Esophagus muscularis mucosa (tissue), 4 donors: ENCODE measurements around the gene SLC4A5. TPM values are rescaled to one million over a fixed set of nuclear protein-coding genes. Genes with fewer than 3 reads are reported as not detected.

Experiments
- DNase-seq: peaks from one replicate; pipeline ENCODE4 v3.0.0-alpha.2; 2017; ENCODE audit errors: extremely low spot score
- H3K27ac ChIP-seq, 4 donors: fragments of 200-600 bp; sonication (generic); replicated peaks in 1 of 4; 1 replicate in 3 of 4; 2 replicates in 1 of 4; pipeline ENCODE4 v1.5.1; 2016 to 2019; ENCODE audit warnings: mild to moderate bottlenecking in 1 of 4
- H3K27me3 ChIP-seq, 4 donors: fragments of 200-600 bp; sonication (generic); one replicate each; pipeline versions ENCODE4 v1.5.1 to v1.6.0; 2016 to 2019
- H3K36me3 ChIP-seq, 4 donors: fragments of 200-600 bp; sonication (generic); one replicate each; pipeline ENCODE4 v1.5.1; 2016 to 2019
- H3K4me1 ChIP-seq, 4 donors: fragments of 200-600 bp; sonication (generic); one replicate each; pipeline ENCODE4 v1.5.1; 2016 to 2019
- H3K4me3 ChIP-seq, 4 donors: fragments of 200-600 bp; sonication (generic); 1 replicate in 2 of 4; 2 replicates in 2 of 4; pipeline ENCODE4 v1.5.1; 2016 to 2019; ENCODE audit warnings: mild to moderate bottlenecking in 4 of 4, moderate library complexity in 1 of 4
- H3K9me3 ChIP-seq, 4 donors: fragments of 200-600 bp; sonication (generic); 1 replicate in 3 of 4; 2 replicates in 1 of 4; pipeline ENCODE4 v1.5.1; 2016 to 2019
- EP300 ChIP-seq: sonication (generic); formaldehyde crosslinking; IDR thresholded peaks from one replicate; pipeline ENCODE4 v1.6.1; 2017; ENCODE audit warnings: antibody characterized with exemption
- POLR2A ChIP-seq: fragments of 450-650 bp; IDR thresholded peaks from one replicate; pipeline ENCODE4 v1.6.1; 2017; ENCODE audit warnings: antibody characterized with exemption, moderate library complexity, mild to moderate bottlenecking, low read depth
- POLR2AphosphoS5 ChIP-seq, 2 donors: sonication (generic); formaldehyde crosslinking; IDR thresholded peaks; one replicate each; pipeline ENCODE4 v1.6.1; 2017; ENCODE audit warnings: antibody characterized with exemption in 2 of 2
- WGBS: methylation state at CpG from one replicate; pipeline ENCODE4 v1.1.5; 2018; 5-methylcytosine and 5-hydroxymethylcytosine counted together
- intact Hi-C: fragments of 100-400 bp; cut with DNase I; formaldehyde crosslinking; loops from one replicate; pipeline ENCODE4 v1.15.1; 2023
- total RNA-seq, 4 donors: library from RNA; depleted of rRNA; stranded (reverse); fragments of >200 nt; gene quantifications; one replicate each; pipeline versions ENCODE4 v1.1.0 to v1.2.1, GENCODE V29; 2016
- TF ChIP-seq, protein P1 (sequence below), 3 experiments: fragments of 200-600 bp in 2 of 3; fragments of 450-650 bp in 1 of 3; sonication (generic) in 2 of 3; IDR thresholded peaks; one replicate each; pipeline ENCODE4 v1.5.1; 2017 to 2019; ENCODE audit warnings: antibody characterized with exemption in 3 of 3, mild to moderate bottlenecking in 2 of 3, moderate library complexity in 1 of 3

The SLC4A5 gene
- total RNA-seq, 4 donors from 2014 or later: 0.50 to 1.8 (median 1.4) TPM

DNA sequence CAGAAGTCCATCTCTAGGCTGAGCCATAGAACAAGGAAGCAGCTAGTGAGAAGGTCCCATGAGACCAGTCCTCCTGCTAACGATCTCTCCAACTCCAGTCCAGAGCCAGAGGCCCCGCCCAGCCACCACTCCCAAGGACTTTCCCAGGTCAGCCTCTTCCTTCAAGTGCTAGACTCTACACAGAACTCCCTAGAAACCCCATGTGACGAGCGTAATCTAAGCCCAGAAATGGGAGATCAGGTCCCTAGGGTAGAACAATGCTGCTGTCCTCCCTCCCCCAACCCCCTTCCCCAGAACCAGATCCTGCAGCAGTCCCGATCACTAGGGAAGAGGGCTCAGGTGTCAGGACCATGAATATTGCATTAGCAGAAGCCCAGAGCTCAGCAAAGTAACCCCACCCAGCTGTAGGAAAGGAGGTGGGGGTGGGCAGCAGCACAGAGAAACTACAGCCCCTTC lies 30.0 kb upstream of the SLC4A5 start:
- Histone ChIP-seq H3K9me3 (no peaks in the 10 kb centered on the region), H3K4me3 (no peak overlapping the region), H3K27me3 (no peaks in the 10 kb centered on the region), H3K4me1 (peaks cover 26 to 34% (median 32%) of the 10 kb centered on the region in 4 donors), H3K27ac (peak overlapping the region in 2 of 4 donors; percentile 6 to 71), H3K36me3 (peaks cover 46 to 65% (median 60%) of the 10 kb centered on the region in 4 donors)
- WGBS: 54% methylated on average over 5 of the region's 5 CpGs
- intact Hi-C loops: no loop called here
- DNase-seq: no peak
- TF ChIP-seq POLR2AphosphoS5 (IDR thresholded peaks at IDR 0.05) (no peak), POLR2A (no peak), EP300 (no peak)
- TF ChIP-seq, protein P1, sequence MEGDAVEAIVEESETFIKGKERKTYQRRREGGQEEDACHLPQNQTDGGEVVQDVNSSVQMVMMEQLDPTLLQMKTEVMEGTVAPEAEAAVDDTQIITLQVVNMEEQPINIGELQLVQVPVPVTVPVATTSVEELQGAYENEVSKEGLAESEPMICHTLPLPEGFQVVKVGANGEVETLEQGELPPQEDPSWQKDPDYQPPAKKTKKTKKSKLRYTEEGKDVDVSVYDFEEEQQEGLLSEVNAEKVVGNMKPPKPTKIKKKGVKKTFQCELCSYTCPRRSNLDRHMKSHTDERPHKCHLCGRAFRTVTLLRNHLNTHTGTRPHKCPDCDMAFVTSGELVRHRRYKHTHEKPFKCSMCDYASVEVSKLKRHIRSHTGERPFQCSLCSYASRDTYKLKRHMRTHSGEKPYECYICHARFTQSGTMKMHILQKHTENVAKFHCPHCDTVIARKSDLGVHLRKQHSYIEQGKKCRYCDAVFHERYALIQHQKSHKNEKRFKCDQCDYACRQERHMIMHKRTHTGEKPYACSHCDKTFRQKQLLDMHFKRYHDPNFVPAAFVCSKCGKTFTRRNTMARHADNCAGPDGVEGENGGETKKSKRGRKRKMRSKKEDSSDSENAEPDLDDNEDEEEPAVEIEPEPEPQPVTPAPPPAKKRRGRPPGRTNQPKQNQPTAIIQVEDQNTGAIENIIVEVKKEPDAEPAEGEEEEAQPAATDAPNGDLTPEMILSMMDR (IDR thresholded peaks at IDR 0.05): no peak

DNA sequence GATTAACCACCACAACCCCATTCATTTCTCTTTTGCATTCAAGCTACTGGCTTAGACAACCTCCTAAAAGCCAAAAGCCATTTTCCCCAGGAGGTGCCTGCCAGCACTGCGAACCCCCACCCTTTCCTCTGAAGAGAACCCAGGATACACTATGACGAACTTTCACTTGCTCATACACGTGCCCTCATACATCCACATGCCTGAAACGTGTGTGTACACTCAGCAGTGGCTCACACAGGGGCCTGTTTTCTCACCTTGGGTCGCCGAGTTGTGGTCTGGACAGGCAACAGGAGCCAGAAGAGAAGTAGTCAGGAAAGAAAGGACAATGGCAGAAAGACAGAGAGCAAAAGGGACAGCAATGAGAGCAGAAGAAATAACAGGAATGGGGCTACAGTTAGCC lies 29.5 kb upstream of the SLC4A5 start:
- DNase-seq: no peak
- WGBS: 88% methylated on average over 6 of the region's 6 CpGs
- Histone ChIP-seq H3K4me1 (peaks cover 24 to 34% (median 32%) of the 10 kb centered on the region in 4 donors), H3K9me3 (no peaks in the 10 kb centered on the region), H3K4me3 (no peak overlapping the region), H3K27ac (peak overlapping the region in 2 of 4 donors; percentile 0 to 6), H3K27me3 (no peaks in the 10 kb centered on the region), H3K36me3 (peaks cover 50 to 67% (median 62%) of the 10 kb centered on the region in 4 donors)
- TF ChIP-seq POLR2AphosphoS5 (IDR thresholded peaks at IDR 0.05) (no peak), POLR2A (no peak), EP300 (no peak)
- TF ChIP-seq, protein P1 (IDR thresholded peaks at IDR 0.05): no peak
- intact Hi-C loops: no loop called here

DNA sequence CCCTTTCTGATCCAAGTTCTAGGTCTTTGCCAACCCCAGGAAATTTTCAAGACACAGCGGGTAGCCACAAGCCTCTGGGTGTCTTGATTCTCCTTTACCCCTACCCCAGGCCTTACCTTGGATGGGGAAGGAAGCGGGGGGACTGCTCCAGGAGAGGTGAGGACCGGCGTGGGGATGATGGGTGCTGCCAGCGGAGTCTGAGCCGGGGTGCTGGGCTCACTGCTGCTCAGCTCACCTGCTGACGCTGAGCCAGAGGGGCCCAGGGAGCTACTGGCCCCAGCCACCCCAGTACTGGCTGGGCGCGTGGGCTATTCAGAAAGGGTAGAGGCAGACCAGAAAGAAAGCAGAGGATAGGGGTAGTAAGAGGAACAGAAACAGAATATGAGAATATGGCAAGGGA lies 28.2 kb upstream of the SLC4A5 start:
- Histone ChIP-seq H3K27ac (no peak overlapping the region), H3K4me1 (peaks cover 24 to 34% (median 32%) of the 10 kb centered on the region in 4 donors), H3K27me3 (no peaks in the 10 kb centered on the region), H3K36me3 (peaks cover 51 to 67% (median 62%) of the 10 kb centered on the region in 4 donors), H3K4me3 (no peak overlapping the region), H3K9me3 (no peaks in the 10 kb centered on the region)
- WGBS: 90% methylated on average over 9 of the region's 9 CpGs
- TF ChIP-seq POLR2A: no peak
- TF ChIP-seq EP300: no peak
- TF ChIP-seq, protein P1 (IDR thresholded peaks at IDR 0.05): no peak
- no peak for TF ChIP-seq POLR2AphosphoS5 (IDR thresholded peaks at IDR 0.05)
- intact Hi-C loops: no loop called here
- no peak for DNase-seq

DNA sequence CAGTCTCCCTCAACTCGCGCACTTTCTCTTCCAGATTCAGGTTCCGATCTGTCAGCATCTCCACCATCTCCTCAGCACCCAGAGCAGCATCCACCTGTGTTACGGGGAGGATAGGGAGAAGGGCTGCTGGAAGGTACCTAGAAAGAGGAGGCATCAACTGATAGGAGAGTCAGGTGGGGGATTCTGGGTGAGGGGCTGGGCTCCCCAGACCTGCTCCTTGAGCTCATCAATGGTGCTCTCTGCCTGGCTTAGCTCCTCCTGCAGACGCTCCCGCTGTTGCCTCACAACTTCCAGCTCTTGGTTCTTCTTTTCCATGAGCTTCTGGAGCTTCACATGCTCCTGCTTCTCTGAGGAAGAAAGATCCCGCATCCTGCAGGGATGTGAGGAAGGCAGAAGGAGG lies 26.8 kb upstream of the SLC4A5 start:
- no peak for DNase-seq
- 96% methylated on average over 7 of the region's 7 CpGs for WGBS
- H3K27me3 ChIP-seq: no peaks in the 10 kb centered on the region
- H3K27ac ChIP-seq: no peak overlapping the region
- no peak overlapping the region for H3K4me3 ChIP-seq
- H3K36me3 ChIP-seq: peaks cover 66 to 69% (median 66%) of the 10 kb centered on the region in 4 donors
- TF ChIP-seq POLR2A (no peak), POLR2AphosphoS5 (IDR thresholded peaks at IDR 0.05) (no peak), EP300 (no peak)
- TF ChIP-seq, protein P1 (IDR thresholded peaks at IDR 0.05): no peak
- H3K4me1 ChIP-seq: peaks cover 21 to 31% (median 29%) of the 10 kb centered on the region in 4 donors
- intact Hi-C loops: no loop called here
- H3K9me3 ChIP-seq: no peaks in the 10 kb centered on the region

DNA sequence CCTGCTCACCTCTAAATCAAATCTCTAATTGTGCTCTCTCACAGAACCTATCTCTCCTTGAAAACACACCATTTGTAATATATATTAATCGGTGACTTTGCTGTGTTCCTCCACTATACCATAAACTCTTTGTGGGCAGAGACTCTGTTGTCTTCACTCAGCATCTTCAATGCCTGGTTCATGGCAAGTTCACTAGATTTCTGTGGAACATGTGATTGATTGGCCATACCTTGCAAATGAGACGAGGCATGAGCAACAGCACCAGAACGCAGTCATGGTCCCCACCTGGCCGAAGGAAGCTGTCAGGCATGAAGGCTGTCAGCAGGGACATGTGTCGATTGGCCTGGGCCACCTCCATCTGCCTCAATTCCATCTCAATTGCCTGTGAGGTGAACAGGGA lies 25.3 kb upstream of the SLC4A5 start:
- Histone ChIP-seq H3K4me1 (peaks cover 6 to 22% (median 18%) of the 10 kb centered on the region in 4 donors), H3K27me3 (no peaks in the 10 kb centered on the region), H3K36me3 (peaks cover 80 to 84% (median 81%) of the 10 kb centered on the region in 4 donors), H3K4me3 (no peak overlapping the region), H3K9me3 (no peaks in the 10 kb centered on the region), H3K27ac (no peak overlapping the region)
- intact Hi-C loops: no loop called here
- TF ChIP-seq EP300 (no peak), POLR2AphosphoS5 (IDR thresholded peaks at IDR 0.05) (no peak), POLR2A (no peak)
- TF ChIP-seq, protein P1 (IDR thresholded peaks at IDR 0.05): no peak
- WGBS: 93% methylated on average over 4 of the region's 5 CpGs
- no peak for DNase-seq
